Fibroblast of villous mesenchyme (primary cell): ENCODE results near the gene KIAA2012. TPM values are rescaled to one million over a fixed set of nuclear protein-coding genes. Genes with fewer than 3 reads are reported as not detected.
A peak's percentile ranks its signal among the peaks of the same experiment; 100 is the strongest.

Source experiments
- DNase-seq: peaks from one replicate; pipeline ENCODE4 v3.0.0-alpha.2; 2010; ENCODE audit warnings: low read depth
- H3K4me3 ChIP-seq: 2 replicates; pipeline ENCODE4 v1.5.1; 2011; ENCODE audit warnings: low read depth, mild to moderate bottlenecking, low read length
- CTCF ChIP-seq: IDR thresholded peaks from 2 replicates; pipeline ENCODE4 v1.5.1; 2012; ENCODE audit warnings: low read depth, mild to moderate bottlenecking, low read length; ENCODE audit not compliant: insufficient read depth
- total RNA-seq: library from RNA; depleted of rRNA; stranded (reverse); fragments of >200 nt; gene quantifications from 2 replicates; pipeline ENCODE4 v1.2.3, GENCODE V29; 2012

KIAA2012 gene
- total RNA-seq, 1 donor: under 0.01 TPM

DNA sequence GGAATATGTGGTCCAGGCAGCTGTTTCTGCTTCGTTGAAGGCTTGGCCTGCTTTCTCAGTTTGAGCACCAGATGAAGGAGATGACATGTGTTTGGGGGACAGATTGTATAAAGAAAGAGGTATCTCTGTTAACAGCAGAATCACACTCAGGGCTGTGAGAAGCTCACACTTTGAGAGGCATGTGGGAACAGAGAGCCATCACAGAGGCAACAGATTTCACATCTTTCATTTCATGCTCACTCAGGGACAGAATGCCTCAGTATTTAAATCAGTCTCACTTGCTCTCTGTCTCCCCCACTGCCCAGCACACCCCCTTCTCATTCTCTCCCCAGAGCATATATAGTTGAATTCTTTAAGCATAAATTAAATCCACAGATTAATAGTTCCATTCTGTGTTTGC, 37.4 kb downstream of the KIAA2012 start:
- no peak for DNase-seq
- H3K4me3 ChIP-seq: no peak overlapping the region
- no peak for TF ChIP-seq CTCF

DNA sequence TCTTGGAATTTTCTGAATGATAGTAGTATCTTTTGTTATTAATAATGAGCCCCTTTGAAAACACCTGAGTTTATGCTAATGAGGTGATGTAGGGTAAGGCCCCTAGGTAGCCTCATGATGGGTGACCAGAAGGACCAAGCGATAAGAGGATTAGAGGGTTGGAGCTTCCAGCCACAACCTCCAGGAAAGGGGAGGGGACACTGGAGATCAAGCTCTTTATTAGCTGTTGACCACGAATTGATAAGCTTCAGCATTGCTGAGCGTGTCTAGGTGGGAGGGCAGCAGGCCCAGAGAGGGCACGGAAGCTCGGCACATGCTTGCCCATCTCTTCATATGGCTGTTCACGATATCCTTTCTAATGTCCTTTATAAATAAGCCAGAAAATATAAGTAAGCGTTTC, 39.0 kb downstream of the KIAA2012 start:
- H3K4me3 ChIP-seq: no peak overlapping the region

GRCh38 chr2:202113571-202114142, 40.6 kb downstream of the KIAA2012 start:
- TF ChIP-seq CTCF: no peak
- DNase-seq: peak; percentile 60
- H3K4me3 ChIP-seq: no peak overlapping the region

More for the DNA sequence above, 39.0 kb downstream of the KIAA2012 start:
- DNase-seq: no peak
- no peak for TF ChIP-seq CTCF

- H3K4me3 ChIP-seq: no peak overlapping the region
- no peak for DNase-seq
- TF ChIP-seq CTCF: no peak
Observed at GRCh38 chr2:202114291-202114690, 41.2 kb downstream of the KIAA2012 start.

- H3K4me3 ChIP-seq: no peak overlapping the region
- TF ChIP-seq CTCF: no peak
- peak; percentile 64 for DNase-seq
Observed at GRCh38 chr2:202114795-202115194, 41.7 kb downstream of the KIAA2012 start.

- DNase-seq: peak; percentile 88
- no peak overlapping the region for H3K4me3 ChIP-seq
- TF ChIP-seq CTCF: no peak
Observed at GRCh38 chr2:202115479-202115971, 42.5 kb downstream of the KIAA2012 start.

DNA sequence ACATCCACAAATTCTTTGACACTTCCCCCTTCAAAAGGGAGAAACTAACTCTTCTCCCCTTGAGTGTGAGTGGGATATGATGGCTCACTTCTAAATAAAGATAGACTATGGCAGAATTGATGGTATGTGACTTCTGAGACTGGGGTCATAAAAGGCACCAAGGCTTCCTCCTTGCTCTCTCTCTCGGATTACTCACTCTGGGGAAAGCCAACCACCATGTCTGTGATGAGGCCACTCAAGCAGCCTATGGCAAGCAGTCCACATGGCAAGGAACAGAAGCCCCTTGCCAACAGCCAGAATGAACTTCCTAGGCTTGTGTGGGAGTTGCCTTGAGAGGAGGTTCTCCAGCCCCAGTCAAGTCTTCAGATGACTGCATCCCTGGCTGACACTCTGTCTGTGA, 43.6 kb downstream of the KIAA2012 start:
- DNase-seq: no peak
- TF ChIP-seq CTCF: no peak
- no peak overlapping the region for H3K4me3 ChIP-seq
